ENCODE results near the gene FBXW11. TPM values are rescaled to one million over a fixed set of nuclear protein-coding genes. Genes with fewer than 3 reads are reported as not detected.

FBXW11 gene
- polyA plus RNA-seq, 1 donor (not counting 4 experiments of a cell fraction or from before 2014, with no cell fraction given): 48.4 TPM

GRCh38 chr5:171901764-171902163, 104.7 kb downstream of the FBXW11 start:
- dilution Hi-C loops (cut with MboI; ENCODE audit: extremely low pct_ligation_motif_present, low sequenced_read_pairs): no loop called here
- H3K27ac ChIP-seq (ENCODE audit: control insufficient read depth, insufficient read depth, low read length): no peak overlapping the region
- H3K79me2 ChIP-seq (ENCODE audit: control insufficient read depth, insufficient read depth, low read length): peaks cover 31% of the 10 kb centered on the region
- H3K4me1 ChIP-seq (ENCODE audit: control insufficient read depth, extremely low read depth, insufficient read depth, low read length): no peaks in the 10 kb centered on the region
- H3K36me3 ChIP-seq (ENCODE audit: control insufficient read depth in 2 of 2, extremely low read depth in 1 of 2, insufficient read depth in 2 of 2, low read length in 2 of 2): peaks cover 3 to 5% of the 10 kb centered on the region in 2 experiments
- FAIRE-seq (no peak), DNase-seq (ENCODE audit: low read depth, low spot score) (no peak)
- H3K9me3 ChIP-seq (ENCODE audit: control insufficient read depth, low read depth, low read length): no peaks in the 10 kb centered on the region
- no peaks in the 10 kb centered on the region for H4K20me1 ChIP-seq (ENCODE audit: control insufficient read depth, extremely low read depth, insufficient read depth, low read length)
- H3K27me3 ChIP-seq (ENCODE audit: control insufficient read depth, extremely low read depth, insufficient read depth, low read length): no peaks in the 10 kb centered on the region
- no peak overlapping the region for H2AFZ ChIP-seq (ENCODE audit: control insufficient read depth, low read length)
- no peaks in the 10 kb centered on the region for H3K9me1 ChIP-seq (ENCODE audit: control insufficient read depth, extremely low read depth, insufficient read depth, low read length)
- H3K4me2 ChIP-seq (ENCODE audit: control insufficient read depth, extremely low read depth, insufficient read depth, low read depth, low read length): no peak overlapping the region
- H3K9ac ChIP-seq (ENCODE audit: control insufficient read depth, extremely low read depth, insufficient read depth, low read length): no peak overlapping the region
- no peak overlapping the region for H3K4me3 ChIP-seq (ENCODE audit: control insufficient read depth in 2 of 3, extremely low read depth in 1 of 3, insufficient read depth in 2 of 3, low read depth in 1 of 3, low read length in 3 of 3)
- TF ChIP-seq CTCF (optimal IDR thresholded peaks at IDR 0.05 in 1 of 3, IDR thresholded peaks at IDR 0.05 in 1 of 3, conservative IDR thresholded peaks at IDR 0.05 in 1 of 3; ENCODE audit: extremely low read depth in 1 of 3, insufficient read depth in 2 of 3, low read length in 3 of 3) (no peak), EZH2 (IDR thresholded peaks at IDR 0.05; ENCODE audit: low read length) (no peak)

DNA sequence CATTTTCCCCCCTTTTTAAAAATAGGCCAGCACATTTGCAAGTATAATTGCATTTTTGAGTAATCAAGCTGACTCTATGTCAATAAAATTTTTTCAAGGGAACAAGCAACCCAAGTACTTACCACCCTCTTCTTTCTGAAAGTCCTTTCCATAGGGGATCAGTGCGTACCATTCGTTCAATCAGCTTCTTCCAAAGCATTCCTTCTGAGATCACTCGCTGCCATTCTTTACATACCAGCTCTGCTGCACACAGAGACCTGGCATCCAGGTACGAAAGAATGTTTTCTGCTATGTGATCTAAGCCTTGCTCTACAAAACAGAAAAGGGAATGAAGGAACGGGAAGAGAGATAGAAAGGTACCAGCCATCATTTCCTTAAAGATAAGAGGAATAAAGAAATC, 106.6 kb downstream of the FBXW11 start:
- Histone ChIP-seq H3K27me3 (ENCODE audit: control insufficient read depth, extremely low read depth, insufficient read depth, low read length) (no peaks in the 10 kb centered on the region), H2AFZ (ENCODE audit: control insufficient read depth, low read length) (no peak overlapping the region), H4K20me1 (ENCODE audit: control insufficient read depth, extremely low read depth, insufficient read depth, low read length) (peaks cover 3% of the 10 kb centered on the region), H3K4me1 (ENCODE audit: control insufficient read depth, extremely low read depth, insufficient read depth, low read length) (no peaks in the 10 kb centered on the region), H3K79me2 (ENCODE audit: control insufficient read depth, insufficient read depth, low read length) (peaks cover 20% of the 10 kb centered on the region), H3K9me1 (ENCODE audit: control insufficient read depth, extremely low read depth, insufficient read depth, low read length) (no peaks in the 10 kb centered on the region), H3K27ac (ENCODE audit: control insufficient read depth, insufficient read depth, low read length) (no peak overlapping the region), H3K9me3 (ENCODE audit: control insufficient read depth, low read depth, low read length) (no peaks in the 10 kb centered on the region), H3K4me3 (ENCODE audit: control insufficient read depth in 2 of 3, extremely low read depth in 1 of 3, insufficient read depth in 2 of 3, low read depth in 1 of 3, low read length in 3 of 3) (no peak overlapping the region), H3K4me2 (ENCODE audit: control insufficient read depth, extremely low read depth, insufficient read depth, low read depth, low read length) (no peak overlapping the region), H3K9ac (ENCODE audit: control insufficient read depth, extremely low read depth, insufficient read depth, low read length) (no peak overlapping the region), H3K36me3 (ENCODE audit: control insufficient read depth in 2 of 2, extremely low read depth in 1 of 2, insufficient read depth in 2 of 2, low read length in 2 of 2) (peaks cover 3 to 6% of the 10 kb centered on the region in 2 experiments)
- dilution Hi-C loops (cut with MboI; ENCODE audit: extremely low pct_ligation_motif_present, low sequenced_read_pairs): no loop called here
- DNase-seq (ENCODE audit: low read depth, low spot score) (no peak), FAIRE-seq (no peak)
- no peak for TF ChIP-seq CTCF (optimal IDR thresholded peaks at IDR 0.05 in 1 of 3, IDR thresholded peaks at IDR 0.05 in 1 of 3, conservative IDR thresholded peaks at IDR 0.05 in 1 of 3; ENCODE audit: extremely low read depth in 1 of 3, insufficient read depth in 2 of 3, low read length in 3 of 3)
- no peak for TF ChIP-seq EZH2 (IDR thresholded peaks at IDR 0.05; ENCODE audit: low read length)

Measured in keratinocyte (primary cell).